Right cardiac atrium (tissue), 5 donors: ENCODE measurements around the gene SENP7. TPM values are rescaled to one million over a fixed set of nuclear protein-coding genes. Genes with fewer than 3 reads are reported as not detected.

Experiments used
- ATAC-seq, 2 donors: fragments of 200-7000 bp; cut with Tn5 transposase; one replicate each; pipeline versions ENCODE4 v1.8.0 to v1.9.1; 2020; ENCODE audit warnings: moderate library complexity in 2 of 2, mild to moderate bottlenecking in 1 of 2
- DNase-seq, 3 donors: peaks; one replicate each; pipeline ENCODE4 v3.0.0-alpha.2; 2020
- H3K27ac ChIP-seq: one replicate; pipeline ENCODE4 v1.5.1; 2013; ENCODE audit warnings: mild to moderate bottlenecking, low read length, control low read depth, moderate library complexity
- H3K27me3 ChIP-seq: one replicate; pipeline ENCODE4 v1.6.1; 2013; ENCODE audit not compliant: control insufficient read depth, insufficient read depth
- H3K4me1 ChIP-seq: one replicate; pipeline ENCODE4 v1.6.1; 2013; ENCODE audit warnings: low read length; ENCODE audit not compliant: control insufficient read depth, insufficient read depth
- H3K4me3 ChIP-seq: one replicate; pipeline ENCODE4 v1.5.1; 2013; ENCODE audit warnings: low read length, control low read depth
- H3K9me3 ChIP-seq: one replicate; pipeline ENCODE4 v1.6.1; 2013; ENCODE audit warnings: low read length; ENCODE audit not compliant: control insufficient read depth
- WGBS: extraction: QIAGEN DNeasy Blood & Tissue Kit; methylation state at CpG from one replicate; pipeline ENCODE4 v1.1.7; 2013; 5-methylcytosine and 5-hydroxymethylcytosine counted together
- intact Hi-C, 4 donors: fragments of 100-400 bp; cut with DNase I; formaldehyde crosslinking; loops; one replicate each; pipeline versions ENCODE4 v1.11.0 to v1.14.0; 2022 to 2023
- polyA plus RNA-seq: library from polyadenylated mRNA; stranded (reverse); fragments of 200-250 nt; gene quantifications from one replicate; pipeline ENCODE4 v1.2.3, GENCODE V29; 2013
- total RNA-seq, 4 donors: library from RNA; stranded (reverse); fragmentation: NEBNext Ultra II Directional; extraction: Animal tissue kit (Norgen Biotek cat#: 25700); gene quantifications; one replicate each; pipeline ENCODE4 v1.2.1, GENCODE V29; 2021
- donor health status: healthy with polysubstance abuse.
- donor health status: DM: no; HTN: yes; CAD: no.
- donor health status: DM: no; HTN: no; CAD: no.
- donor health status: DM: no; HTN: yes; CAD: no; lungs with severe emphysema.
- donor health status: DM: yes; HTN: yes; CAD: no.

Gene SENP7
- total and polyA plus RNA-seq, 5 donors = 6.0 to 12.1 (median 11.2) TPM

DNA sequence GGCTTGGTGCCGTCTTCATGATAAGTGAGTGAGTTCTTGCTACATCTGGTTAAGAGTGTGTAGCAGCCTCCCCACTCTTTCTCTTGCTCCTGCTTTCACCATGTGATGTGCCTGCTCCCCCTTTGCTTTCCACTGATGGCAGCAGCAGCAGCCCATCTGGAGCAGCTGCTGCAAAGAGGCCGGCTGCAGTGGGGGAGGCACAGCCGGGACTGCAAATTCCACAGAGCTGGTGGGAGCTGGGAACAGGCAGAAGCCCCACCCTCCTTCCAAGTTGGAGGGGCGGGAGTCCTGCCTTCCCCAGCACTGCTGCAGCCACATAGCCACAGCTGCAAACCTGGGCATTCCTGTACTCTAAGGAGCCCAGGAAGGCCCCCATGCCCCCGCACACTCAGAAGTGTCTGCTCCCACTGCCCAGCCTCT, 129.8 kb downstream of the SENP7 start:
- H3K27ac ChIP-seq = no peak overlapping the region
- H3K9me3 ChIP-seq = no peaks in the 10 kb centered on the region
- ATAC-seq = peak in 1 of 2 donors; percentile 22
- WGBS = 59% methylated on average over 5 of the region's 5 CpGs
- no peak overlapping the region for H3K4me3 ChIP-seq
- peak in 1 of 3 donors; percentile 36 for DNase-seq
- no peaks in the 10 kb centered on the region for H3K27me3 ChIP-seq
- H3K4me1 ChIP-seq = peaks cover 8% of the 10 kb centered on the region
- intact Hi-C loops = loop anchor here in 2 of 4 donors (10.0 kb wide), 1 partner anchor 148 kb away; no protein-coding TSS in a partner anchor

GRCh38 chr3:101381809-101382208, 131.2 kb downstream of the SENP7 start:
- ATAC-seq = peak in 1 of 2 donors; percentile 30
- Histone ChIP-seq H3K27me3 (no peaks in the 10 kb centered on the region), H3K27ac (no peak overlapping the region), H3K9me3 (no peaks in the 10 kb centered on the region), H3K4me1 (peaks cover 10% of the 10 kb centered on the region), H3K4me3 (no peak overlapping the region)
- intact Hi-C loops = loop anchor here in 2 of 4 donors (10.0 kb wide), 1 partner anchor 147 kb away; no protein-coding TSS in a partner anchor
- no peak for DNase-seq

GRCh38 chr3:101379658-101380376, 133.2 kb downstream of the SENP7 start:
- 91% methylated on average over 3 of the region's 3 CpGs for WGBS
- H3K4me1 ChIP-seq = peaks cover 2% of the 10 kb centered on the region
- no peak for DNase-seq
- H3K9me3 ChIP-seq = no peaks in the 10 kb centered on the region
- ATAC-seq = no peak
- no peaks in the 10 kb centered on the region for H3K27me3 ChIP-seq
- H3K4me3 ChIP-seq = no peak overlapping the region
- intact Hi-C loops = loop anchor here in 2 of 4 donors (10.0 kb wide), 1 partner anchor 145 kb away; no protein-coding TSS in a partner anchor
- H3K27ac ChIP-seq = no peak overlapping the region

DNA sequence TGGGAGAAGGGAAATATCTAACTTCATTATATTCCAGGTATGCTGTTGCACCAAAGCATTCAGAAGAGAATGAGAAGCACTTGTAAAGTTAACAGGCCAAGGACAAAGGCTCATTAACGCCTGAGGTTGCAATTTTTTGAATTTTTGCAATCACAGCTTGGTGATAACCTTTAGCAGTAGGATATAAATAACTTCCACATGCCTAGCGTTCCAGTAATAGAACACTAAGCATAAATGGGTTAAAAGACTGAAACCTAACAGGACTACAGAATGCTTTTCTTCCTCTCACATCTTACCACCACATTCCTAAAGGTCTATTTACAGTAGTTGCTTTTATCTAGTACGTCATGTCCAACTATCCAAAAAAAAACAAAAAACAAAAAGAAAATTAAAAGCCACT, 135.2 kb downstream of the SENP7 start:
- H3K27ac ChIP-seq = no peak overlapping the region
- ATAC-seq (peak in 1 of 2 donors; percentile 33), DNase-seq (no peak)
- 32% methylated on average over 3 of the region's 3 CpGs for WGBS
- no peaks in the 10 kb centered on the region for H3K9me3 ChIP-seq
- no peaks in the 10 kb centered on the region for H3K27me3 ChIP-seq
- H3K4me3 ChIP-seq = no peak overlapping the region
- intact Hi-C loops = no loop called here
- peaks cover 2% of the 10 kb centered on the region for H3K4me1 ChIP-seq

DNA sequence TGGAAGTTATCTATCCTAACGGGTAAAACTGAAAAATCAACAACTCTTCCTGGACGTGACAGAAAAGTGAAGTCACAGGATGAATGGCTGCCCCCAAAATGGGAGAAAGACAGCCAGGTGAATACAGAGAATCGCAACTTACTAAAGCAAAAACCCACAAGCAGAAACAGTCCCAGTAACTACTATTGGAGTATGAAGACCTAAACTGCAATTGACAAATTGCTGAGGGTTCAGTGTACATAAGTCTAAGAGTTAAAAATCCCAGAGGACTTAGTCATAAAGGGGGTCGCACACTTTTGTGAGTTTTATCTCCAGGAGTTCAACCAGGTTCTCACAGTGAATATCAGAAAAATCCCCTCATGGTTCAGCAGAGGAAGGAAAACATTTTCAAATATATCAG, 135.8 kb downstream of the SENP7 start:
- DNase-seq = no peak
- Histone ChIP-seq H3K27ac (peak overlapping the region; percentile 13), H3K4me3 (no peak overlapping the region), H3K27me3 (no peaks in the 10 kb centered on the region), H3K9me3 (no peaks in the 10 kb centered on the region), H3K4me1 (peaks cover 2% of the 10 kb centered on the region)
- 61% methylated on average over 4 of the region's 4 CpGs for WGBS
- ATAC-seq = no peak
- intact Hi-C loops = no loop called here

- intact Hi-C loops = no loop called here
- H3K4me3 ChIP-seq = no peak overlapping the region
- H3K27me3 ChIP-seq = no peaks in the 10 kb centered on the region
- peaks cover 2% of the 10 kb centered on the region for H3K4me1 ChIP-seq
- DNase-seq (no peak), ATAC-seq (no peak)
- no peak overlapping the region for H3K27ac ChIP-seq
- H3K9me3 ChIP-seq = no peaks in the 10 kb centered on the region
These were observed 137.4 kb downstream of the SENP7 start for GRCh38 chr3:101375586-101375985.

DNA sequence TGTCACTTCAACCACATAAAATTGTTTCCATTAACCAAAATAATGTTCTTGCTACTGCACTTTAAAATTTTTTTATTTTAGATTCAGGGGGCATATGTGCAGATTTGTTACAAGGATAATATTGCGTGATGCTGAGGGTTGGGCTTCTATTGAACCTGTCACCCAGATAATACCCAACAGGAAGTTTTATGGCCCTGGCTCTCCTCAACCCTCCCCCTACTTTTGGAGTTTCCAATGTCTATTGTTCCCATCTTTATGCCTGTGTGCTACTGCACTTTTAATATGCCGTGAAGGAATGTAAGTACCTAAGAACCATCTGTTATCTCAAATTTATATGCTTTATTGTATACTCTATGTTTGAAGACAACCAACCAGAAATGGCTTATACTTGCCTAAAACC, 150.6 kb downstream of the SENP7 start:
- intact Hi-C loops = no loop called here
- DNase-seq (no peak), ATAC-seq (no peak)
- Histone ChIP-seq H3K4me1 (no peaks in the 10 kb centered on the region), H3K27me3 (no peaks in the 10 kb centered on the region), H3K9me3 (no peaks in the 10 kb centered on the region), H3K27ac (no peak overlapping the region), H3K4me3 (no peak overlapping the region)
- 94% methylated on average over 2 of the region's 2 CpGs for WGBS

DNA sequence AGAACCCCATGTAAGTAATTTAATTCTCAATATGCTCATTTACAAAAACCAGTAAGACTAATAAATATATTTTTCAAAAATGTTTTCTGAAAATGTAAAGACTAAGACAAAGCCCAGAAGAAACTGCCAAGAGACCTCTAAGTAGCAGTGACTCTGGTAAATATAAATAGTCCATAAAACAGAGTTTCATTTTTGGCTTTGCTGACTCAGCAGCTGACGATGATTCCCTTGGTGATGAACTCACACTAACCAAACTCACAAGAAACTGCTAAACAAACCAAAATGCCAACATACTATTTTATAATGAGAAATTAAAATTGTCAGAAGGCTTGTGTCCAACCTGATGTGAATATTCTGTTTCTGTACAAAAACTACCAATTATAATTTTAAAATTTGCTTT, 161.2 kb downstream of the SENP7 start:
- no peaks in the 10 kb centered on the region for H3K27me3 ChIP-seq
- DNase-seq (no peak), ATAC-seq (no peak)
- intact Hi-C loops = no loop called here
- no peak overlapping the region for H3K4me3 ChIP-seq
- no peaks in the 10 kb centered on the region for H3K9me3 ChIP-seq
- H3K4me1 ChIP-seq = no peaks in the 10 kb centered on the region
- no peak overlapping the region for H3K27ac ChIP-seq
- 76% methylated on average over 1 of the region's 1 CpG for WGBS

GRCh38 chr3:101340591-101340990, 172.4 kb downstream of the SENP7 start:
- DNase-seq (no peak), ATAC-seq (no peak)
- no peak overlapping the region for H3K4me3 ChIP-seq
- H3K27ac ChIP-seq = no peak overlapping the region
- no peaks in the 10 kb centered on the region for H3K4me1 ChIP-seq
- no peaks in the 10 kb centered on the region for H3K9me3 ChIP-seq
- WGBS = 74% methylated on average over 2 of the region's 2 CpGs
- intact Hi-C loops = no loop called here
- H3K27me3 ChIP-seq = no peaks in the 10 kb centered on the region

DNA sequence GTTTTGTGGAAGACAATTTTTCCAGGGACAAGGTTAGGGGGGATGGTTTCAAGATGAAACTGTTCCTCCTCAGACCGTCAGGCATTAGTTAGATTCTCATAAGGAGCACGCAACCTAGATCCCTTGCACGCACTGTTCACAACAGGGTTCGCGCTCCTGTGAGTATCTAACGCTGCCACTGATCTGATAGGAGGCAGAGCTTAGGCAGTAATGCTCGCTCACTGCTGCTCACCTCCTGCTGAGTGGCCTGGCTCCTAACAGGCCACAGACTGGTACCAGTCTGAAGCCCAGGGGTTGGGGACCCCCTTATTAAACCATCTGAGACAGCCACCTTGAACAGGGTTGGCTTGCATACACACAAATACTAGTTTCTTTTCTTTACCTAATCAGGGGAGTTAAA, 179.1 kb downstream of the SENP7 start:
- ATAC-seq (no peak), DNase-seq (no peak)
- intact Hi-C loops = no loop called here
- no peaks in the 10 kb centered on the region for H3K4me1 ChIP-seq
- H3K27ac ChIP-seq = no peak overlapping the region
- no peaks in the 10 kb centered on the region for H3K9me3 ChIP-seq
- no peaks in the 10 kb centered on the region for H3K27me3 ChIP-seq
- no peak overlapping the region for H3K4me3 ChIP-seq
- 85% methylated on average over 7 of the region's 7 CpGs for WGBS

DNA sequence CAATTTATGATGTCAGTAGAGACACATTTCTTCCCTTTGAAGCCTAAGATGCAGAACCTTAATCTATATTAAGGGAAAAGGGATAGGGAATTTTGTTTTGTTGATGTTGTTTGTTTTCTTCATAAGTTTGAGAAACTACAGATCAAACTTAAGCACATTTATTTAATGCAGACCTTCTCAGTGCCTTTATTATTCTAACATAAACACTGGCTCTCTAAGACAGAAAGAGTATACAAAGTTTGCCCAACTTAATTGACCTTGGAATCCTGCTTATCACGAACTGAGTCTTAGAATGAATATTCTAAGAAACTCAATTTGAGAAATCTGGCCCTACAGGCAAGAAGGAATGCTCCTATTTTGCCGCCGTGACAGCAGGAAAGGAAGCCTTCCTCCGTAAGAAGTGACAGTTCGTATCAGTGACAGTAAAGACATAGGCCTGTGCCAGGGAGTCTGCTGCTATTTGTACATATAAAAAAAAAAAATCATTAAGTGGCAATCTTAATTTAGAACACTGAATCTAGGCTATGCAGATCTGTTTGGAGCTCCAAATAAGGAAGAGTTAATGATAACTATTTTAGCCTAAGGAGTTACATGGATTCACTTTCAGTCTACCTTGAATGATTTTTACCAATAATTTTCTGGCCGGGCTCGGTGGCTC, 183.9 kb downstream of the SENP7 start:
- H3K4me3 ChIP-seq = no peak overlapping the region
- 72% methylated on average over 7 of the region's 7 CpGs for WGBS
- no peaks in the 10 kb centered on the region for H3K9me3 ChIP-seq
- no peaks in the 10 kb centered on the region for H3K27me3 ChIP-seq
- intact Hi-C loops = no loop called here
- H3K27ac ChIP-seq = peak overlapping the region; percentile 37
- ATAC-seq (peak in 1 of 2 donors; percentile 68), DNase-seq (no peak)
- H3K4me1 ChIP-seq = no peaks in the 10 kb centered on the region
